Measurements from ENCODE around the gene PRRG3.

DNA sequence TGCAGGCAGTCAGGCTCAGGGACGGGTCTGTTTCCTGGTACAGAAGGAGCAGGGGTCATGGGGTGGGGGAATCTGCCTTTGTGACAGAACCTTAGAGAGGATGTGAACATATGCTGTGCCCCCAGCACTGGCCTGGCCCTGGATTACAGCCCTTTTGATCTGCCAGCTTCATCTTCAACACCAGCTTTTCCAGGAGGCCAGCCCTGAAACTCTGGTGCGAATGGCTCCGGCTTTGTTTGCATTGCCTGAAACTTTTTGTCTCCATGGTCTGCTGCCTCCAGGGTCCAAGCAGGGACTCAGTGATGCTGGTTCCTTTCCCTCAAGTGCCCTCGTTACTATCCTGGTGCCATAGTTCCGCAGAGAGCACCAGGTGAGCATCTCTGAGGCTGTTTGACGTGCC, 41.4 kb downstream of the PRRG3 start:
- no peak for TF ChIP-seq EZH2 (IDR thresholded peaks at IDR 0.05)
- no peak for TF ChIP-seq POLR2AphosphoS5 (IDR thresholded peaks at IDR 0.05; ENCODE audit: borderline replicate concordance, low read depth, low read length)
- no peak for TF ChIP-seq FOXP2 (optimal IDR thresholded peaks at IDR 0.05; ENCODE audit: control extremely low read depth, extremely low read length, insufficient read depth)

Data from SK-N-MC (cell line).